ENCODE results near the gene SAP130. TPM values are rescaled to one million over a fixed set of nuclear protein-coding genes. Genes with fewer than 3 reads are reported as not detected.

Gene SAP130
- total RNA-seq, 2 experiments from 2014 or later = 20.4 to 20.5 TPM

DNA sequence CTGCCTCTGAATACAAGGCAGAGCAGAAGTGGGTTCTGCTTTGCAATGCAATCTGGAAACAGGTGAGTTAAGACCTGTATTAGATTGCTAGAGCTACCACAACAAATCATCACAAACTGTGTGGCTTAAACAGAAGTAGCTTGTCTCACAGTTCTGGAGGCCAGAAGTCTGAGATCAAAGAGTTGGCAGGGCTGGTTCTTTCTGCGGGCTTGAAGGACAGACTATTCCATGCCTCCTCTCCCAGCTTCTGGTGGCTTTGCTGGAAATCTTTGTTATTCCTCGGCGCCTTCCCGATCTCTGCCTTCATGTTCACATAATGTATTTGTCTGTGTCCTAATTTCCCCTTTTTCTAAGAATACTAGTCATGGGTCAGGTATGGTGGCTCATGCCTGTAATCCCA, 58.4 kb downstream of the SAP130 start:
- no peaks in the 10 kb centered on the region for H3K4me1 Mint-ChIP-seq (ENCODE audit: low read depth)
- H3K27ac Mint-ChIP-seq = no peak overlapping the region
- CTCF ChIA-PET = no interaction called here
- no peak for DNase-seq
- no peaks in the 10 kb centered on the region for H3K27me3 Mint-ChIP-seq (ENCODE audit: low read depth)
- H3K4me3 Mint-ChIP-seq = no peak overlapping the region
- H3K36me3 Mint-ChIP-seq (ENCODE audit: low read depth) = peaks cover 23% of the 10 kb centered on the region
- no peaks in the 10 kb centered on the region for H3K9me3 Mint-ChIP-seq
- intact Hi-C loops (cut with micrococcal nuclease) = no loop called here

- peaks cover 22% of the 10 kb centered on the region for H3K36me3 Mint-ChIP-seq (ENCODE audit: low read depth)
- no peak for DNase-seq
- no peaks in the 10 kb centered on the region for H3K27me3 Mint-ChIP-seq (ENCODE audit: low read depth)
- no peaks in the 10 kb centered on the region for H3K4me1 Mint-ChIP-seq (ENCODE audit: low read depth)
- intact Hi-C loops (cut with micrococcal nuclease) = no loop called here
- CTCF ChIA-PET = no interaction called here
- H3K4me3 Mint-ChIP-seq = no peak overlapping the region
- no peaks in the 10 kb centered on the region for H3K9me3 Mint-ChIP-seq
- H3K27ac Mint-ChIP-seq = no peak overlapping the region
Observed at GRCh38 chr2:127968610-127969339, 59.1 kb downstream of the SAP130 start.

DNA sequence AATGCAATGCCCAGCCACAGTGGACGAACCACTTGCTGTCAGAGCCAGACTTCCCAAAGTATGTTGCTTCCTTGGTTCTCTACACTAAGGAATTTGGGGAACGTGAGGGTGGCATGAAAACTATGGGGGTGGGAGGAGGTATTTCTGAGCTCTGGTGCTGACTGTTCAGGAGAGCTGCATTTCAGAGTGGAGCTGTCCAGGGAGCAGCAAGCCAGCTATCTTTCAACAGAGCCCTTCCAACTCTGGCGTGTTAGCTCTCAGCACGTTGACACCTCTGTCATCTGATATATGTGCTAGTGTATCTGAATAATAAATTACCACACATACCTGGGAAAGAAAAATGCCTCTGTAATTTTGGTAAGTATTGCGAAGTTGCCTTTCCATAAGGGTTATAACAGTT, 66.1 kb downstream of the SAP130 start:
- H3K4me1 Mint-ChIP-seq (ENCODE audit: low read depth) = no peaks in the 10 kb centered on the region
- intact Hi-C loops (cut with micrococcal nuclease) = no loop called here
- H3K36me3 Mint-ChIP-seq (ENCODE audit: low read depth) = peaks cover 30% of the 10 kb centered on the region
- no peaks in the 10 kb centered on the region for H3K27me3 Mint-ChIP-seq (ENCODE audit: low read depth)
- no peak overlapping the region for H3K27ac Mint-ChIP-seq
- CTCF ChIA-PET = no interaction called here
- DNase-seq = no peak
- no peak overlapping the region for H3K4me3 Mint-ChIP-seq
- peaks cover 3% of the 10 kb centered on the region for H3K9me3 Mint-ChIP-seq

DNA sequence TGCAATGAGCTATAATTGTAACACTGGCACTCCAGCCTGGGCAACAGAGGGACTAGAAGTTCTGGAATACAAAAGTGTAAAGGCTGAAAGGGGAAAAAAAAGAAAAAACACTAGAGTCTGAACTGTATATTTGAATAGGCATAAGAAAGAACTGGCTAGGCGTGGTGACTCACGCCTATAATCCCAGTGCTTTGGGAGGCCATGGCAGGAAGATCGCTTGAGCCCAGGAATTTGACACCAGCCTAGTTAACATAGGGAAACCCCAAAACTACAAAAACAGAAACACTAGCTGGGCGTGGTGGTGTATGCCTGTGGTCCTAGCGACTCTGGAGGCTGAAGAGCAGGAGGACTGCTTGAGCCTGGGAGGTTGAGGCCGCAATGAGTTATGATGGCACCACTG, 70.6 kb downstream of the SAP130 start:
- Mint-ChIP-seq H3K27ac (no peak overlapping the region), H3K4me3 (no peak overlapping the region), H3K27me3 (ENCODE audit: low read depth) (no peaks in the 10 kb centered on the region), H3K9me3 (no peaks in the 10 kb centered on the region), H3K4me1 (ENCODE audit: low read depth) (no peaks in the 10 kb centered on the region), H3K36me3 (ENCODE audit: low read depth) (peaks cover 20% of the 10 kb centered on the region)
- CTCF ChIA-PET = no interaction called here
- DNase-seq = no peak
- intact Hi-C loops (cut with micrococcal nuclease) = no loop called here

- H3K4me1 Mint-ChIP-seq (ENCODE audit: low read depth) = no peaks in the 10 kb centered on the region
- H3K4me3 Mint-ChIP-seq = no peak overlapping the region
- H3K9me3 Mint-ChIP-seq = no peaks in the 10 kb centered on the region
- H3K27me3 Mint-ChIP-seq (ENCODE audit: low read depth) = no peaks in the 10 kb centered on the region
- intact Hi-C loops (cut with micrococcal nuclease) = no loop called here
- peaks cover 16% of the 10 kb centered on the region for H3K36me3 Mint-ChIP-seq (ENCODE audit: low read depth)
- CTCF ChIA-PET = interaction anchor here (0.7 kb wide), 1 partner anchor 36 kb away, joined by 3 read pairs; no protein-coding TSS in a partner anchor
- DNase-seq = no peak
- H3K27ac Mint-ChIP-seq = no peak overlapping the region
Observed at GRCh38 chr2:127954857-127955256, 73.0 kb downstream of the SAP130 start.

GRCh38 chr2:127953849-127954248, 74.0 kb downstream of the SAP130 start:
- no peak overlapping the region for H3K4me3 Mint-ChIP-seq
- H3K9me3 Mint-ChIP-seq = no peaks in the 10 kb centered on the region
- intact Hi-C loops (cut with micrococcal nuclease) = no loop called here
- no peak overlapping the region for H3K27ac Mint-ChIP-seq
- CTCF ChIA-PET = no interaction called here
- H3K36me3 Mint-ChIP-seq (ENCODE audit: low read depth) = peaks cover 21% of the 10 kb centered on the region
- DNase-seq = no peak
- no peaks in the 10 kb centered on the region for H3K4me1 Mint-ChIP-seq (ENCODE audit: low read depth)
- H3K27me3 Mint-ChIP-seq (ENCODE audit: low read depth) = no peaks in the 10 kb centered on the region

DNA sequence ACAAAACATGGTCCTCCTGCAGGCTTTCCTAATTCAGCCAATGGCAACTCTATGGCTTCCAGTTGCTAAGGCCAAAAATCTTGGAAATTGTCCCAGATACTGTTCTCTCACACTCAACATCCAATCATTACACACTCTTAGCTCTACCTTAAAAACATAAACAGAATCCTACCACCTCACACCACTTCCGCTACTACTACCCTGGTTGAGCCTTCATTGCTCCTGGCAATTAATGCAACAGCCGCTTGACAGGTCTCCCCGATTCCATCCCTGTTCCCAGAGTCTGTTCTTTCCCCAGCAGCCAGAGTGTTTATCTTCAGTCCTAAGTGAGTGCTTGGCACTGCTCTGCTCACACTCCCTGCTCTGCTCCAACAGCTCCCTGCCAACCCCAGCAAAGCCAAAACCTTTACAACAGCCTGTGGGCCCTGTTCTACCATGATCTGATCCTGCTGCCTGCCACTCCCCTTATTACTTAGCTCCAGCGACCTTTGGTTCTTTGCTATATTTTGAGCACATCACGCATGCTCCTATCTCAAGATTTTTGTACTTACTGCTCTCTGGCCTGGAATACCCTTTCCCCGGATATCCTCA, 74.6 kb downstream of the SAP130 start:
- Mint-ChIP-seq H3K9me3 (no peaks in the 10 kb centered on the region), H3K4me1 (ENCODE audit: low read depth) (no peaks in the 10 kb centered on the region), H3K36me3 (ENCODE audit: low read depth) (peaks cover 21% of the 10 kb centered on the region), H3K27ac (no peak overlapping the region), H3K27me3 (ENCODE audit: low read depth) (no peaks in the 10 kb centered on the region), H3K4me3 (no peak overlapping the region)
- intact Hi-C loops (cut with micrococcal nuclease) = no loop called here
- CTCF ChIA-PET = no interaction called here
- no peak for DNase-seq

DNA sequence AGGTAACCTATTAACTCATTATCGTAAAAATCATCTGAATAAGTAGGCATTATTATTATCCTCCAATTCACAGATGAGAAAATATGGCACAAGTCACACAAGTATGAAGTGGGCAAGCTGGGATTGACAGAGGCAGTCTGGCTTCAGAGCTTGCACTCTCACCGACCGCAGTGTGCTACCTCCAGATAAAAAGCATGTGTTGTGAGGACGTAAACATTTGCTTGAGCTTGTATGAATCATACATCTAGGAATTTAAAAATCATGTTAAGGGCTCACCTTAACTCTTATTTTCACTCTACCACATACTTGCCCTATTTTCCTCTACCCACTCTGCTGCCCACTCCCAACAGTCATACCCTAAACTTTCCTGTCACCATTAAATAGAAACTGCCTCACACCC, 76.8 kb downstream of the SAP130 start:
- Mint-ChIP-seq H3K36me3 (ENCODE audit: low read depth) (peaks cover 19% of the 10 kb centered on the region), H3K9me3 (no peaks in the 10 kb centered on the region), H3K27me3 (ENCODE audit: low read depth) (no peaks in the 10 kb centered on the region), H3K27ac (no peak overlapping the region), H3K4me3 (no peak overlapping the region), H3K4me1 (ENCODE audit: low read depth) (no peaks in the 10 kb centered on the region)
- intact Hi-C loops (cut with micrococcal nuclease) = no loop called here
- CTCF ChIA-PET = no interaction called here
- DNase-seq = no peak

DNA sequence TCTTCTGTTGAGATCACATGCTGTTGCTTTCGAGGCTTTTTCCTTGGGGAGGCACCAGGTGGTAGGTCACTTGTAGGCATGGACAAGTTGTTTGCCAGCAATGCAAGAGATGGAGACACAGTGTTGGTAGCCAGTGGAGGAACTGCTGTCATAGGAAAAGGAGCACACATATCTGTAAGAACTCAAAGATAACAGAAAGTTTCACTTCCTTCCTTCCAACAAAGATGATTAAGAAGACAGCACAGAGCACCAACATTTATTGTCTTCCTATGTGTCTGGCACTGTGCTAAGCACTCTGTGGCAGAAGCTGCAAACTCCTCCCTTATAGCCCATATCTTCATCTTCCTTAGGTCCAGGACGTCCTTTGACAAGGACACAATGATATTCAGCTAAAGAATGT, 77.6 kb downstream of the SAP130 start:
- CTCF ChIA-PET = no interaction called here
- H3K36me3 Mint-ChIP-seq (ENCODE audit: low read depth) = peaks cover 19% of the 10 kb centered on the region

GRCh38 chr2:127945281-127945680, 82.6 kb downstream of the SAP130 start:
- CTCF ChIA-PET = no interaction called here
- Mint-ChIP-seq H3K9me3 (no peaks in the 10 kb centered on the region), H3K27me3 (ENCODE audit: low read depth) (no peaks in the 10 kb centered on the region), H3K36me3 (ENCODE audit: low read depth) (peaks cover 36% of the 10 kb centered on the region), H3K4me1 (ENCODE audit: low read depth) (no peaks in the 10 kb centered on the region), H3K4me3 (no peak overlapping the region), H3K27ac (no peak overlapping the region)
- no peak for DNase-seq
- intact Hi-C loops (cut with micrococcal nuclease) = no loop called here

More for the DNA sequence above, 77.6 kb downstream of the SAP130 start:
- Mint-ChIP-seq H3K27me3 (ENCODE audit: low read depth) (no peaks in the 10 kb centered on the region), H3K27ac (no peak overlapping the region), H3K9me3 (no peaks in the 10 kb centered on the region), H3K4me3 (no peak overlapping the region), H3K4me1 (ENCODE audit: low read depth) (no peaks in the 10 kb centered on the region)
- intact Hi-C loops (cut with micrococcal nuclease) = no loop called here
- DNase-seq = no peak

- Mint-ChIP-seq H3K9me3 (no peaks in the 10 kb centered on the region), H3K27ac (no peak overlapping the region), H3K27me3 (ENCODE audit: low read depth) (no peaks in the 10 kb centered on the region), H3K4me1 (ENCODE audit: low read depth) (no peaks in the 10 kb centered on the region), H3K36me3 (ENCODE audit: low read depth) (peaks cover 27% of the 10 kb centered on the region), H3K4me3 (no peak overlapping the region)
- DNase-seq = no peak
- intact Hi-C loops (cut with micrococcal nuclease) = no loop called here
- CTCF ChIA-PET = no interaction called here
Observed at GRCh38 chr2:127943186-127943585, 84.7 kb downstream of the SAP130 start.

DNA sequence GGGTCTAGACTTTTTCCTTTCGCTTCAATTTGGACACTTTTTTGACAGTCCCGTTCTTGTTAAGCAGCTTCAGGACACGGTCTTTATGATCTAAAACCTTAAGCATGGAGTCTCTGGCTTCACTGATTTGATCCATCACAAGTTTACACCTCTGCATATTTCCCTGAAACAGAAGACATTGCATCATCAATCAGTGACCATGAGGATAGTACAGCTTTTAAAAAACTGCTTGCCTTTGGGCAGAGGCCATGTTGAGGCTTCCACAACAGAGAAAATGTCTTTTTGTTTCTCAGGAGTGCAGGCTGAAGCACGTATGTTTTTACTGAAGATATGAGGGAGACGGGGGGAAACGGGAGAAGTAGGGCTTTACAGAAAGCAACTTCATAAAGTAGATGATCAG, 85.9 kb downstream of the SAP130 start:
- intact Hi-C loops (cut with micrococcal nuclease) = no loop called here
- CTCF ChIA-PET = no interaction called here
- H3K4me3 Mint-ChIP-seq = no peak overlapping the region
- peaks cover 27% of the 10 kb centered on the region for H3K36me3 Mint-ChIP-seq (ENCODE audit: low read depth)
- no peaks in the 10 kb centered on the region for H3K4me1 Mint-ChIP-seq (ENCODE audit: low read depth)
- no peaks in the 10 kb centered on the region for H3K27me3 Mint-ChIP-seq (ENCODE audit: low read depth)
- peak overlapping the region; percentile 6 for H3K27ac Mint-ChIP-seq
- H3K9me3 Mint-ChIP-seq = no peaks in the 10 kb centered on the region
- DNase-seq = no peak

- peaks cover 27% of the 10 kb centered on the region for H3K36me3 Mint-ChIP-seq (ENCODE audit: low read depth)
- H3K4me1 Mint-ChIP-seq (ENCODE audit: low read depth) = no peaks in the 10 kb centered on the region
- CTCF ChIA-PET = no interaction called here
- no peak for DNase-seq
- no peak overlapping the region for H3K27ac Mint-ChIP-seq
- no peaks in the 10 kb centered on the region for H3K27me3 Mint-ChIP-seq (ENCODE audit: low read depth)
- no peaks in the 10 kb centered on the region for H3K9me3 Mint-ChIP-seq
- H3K4me3 Mint-ChIP-seq = no peak overlapping the region
- intact Hi-C loops (cut with micrococcal nuclease) = no loop called here
Observed at GRCh38 chr2:127941461-127941860, 86.4 kb downstream of the SAP130 start.

Measured in activated naive CD4-positive, alpha-beta T cell treated with anti-CD3 and anti-CD28 coated beads for 36 hours (primary cell).